ENCODE data around the gene CBFA2T3. TPM values are rescaled to one million over a fixed set of nuclear protein-coding genes. Genes with fewer than 3 reads are reported as not detected.

Gene CBFA2T3
- total RNA-seq, 1 donor from 2014 or later = 2.4 TPM

DNA sequence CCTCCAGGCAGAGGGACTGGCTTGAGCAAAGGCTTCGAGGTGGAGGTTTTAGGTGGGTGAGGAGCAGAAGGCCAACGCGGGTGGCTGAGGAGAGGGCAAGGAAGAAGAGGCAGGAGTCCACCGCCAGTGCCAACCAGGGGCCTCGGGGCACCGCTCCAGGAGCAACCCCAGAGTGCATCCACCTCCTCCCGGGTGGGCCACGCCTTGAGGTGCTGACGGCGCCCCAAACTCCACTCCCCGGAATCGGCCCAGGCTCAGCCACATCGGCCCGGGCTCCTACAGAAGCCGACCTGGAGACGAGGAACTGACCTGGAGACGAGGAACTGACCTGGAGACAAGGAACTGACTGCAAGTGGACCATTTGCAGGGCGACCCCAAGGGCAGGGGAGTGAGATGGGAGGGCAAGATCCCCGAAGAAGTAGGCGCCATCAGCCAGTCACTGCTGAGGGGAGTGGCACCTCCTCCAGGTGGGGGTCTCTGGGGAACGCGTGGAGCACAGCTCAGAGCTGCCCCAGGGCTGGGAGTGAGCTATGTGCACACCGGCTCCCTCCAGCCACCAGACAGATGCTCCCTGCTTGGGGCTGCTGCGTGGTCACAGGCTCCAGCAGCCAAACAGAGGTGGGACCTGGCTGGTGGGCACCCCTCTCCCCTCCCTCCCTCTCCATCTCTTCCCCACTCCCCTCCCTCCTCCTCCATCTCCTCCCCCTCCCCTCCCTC, 29.2 kb upstream of the CBFA2T3 start:
- TF ChIP-seq, protein P1, sequence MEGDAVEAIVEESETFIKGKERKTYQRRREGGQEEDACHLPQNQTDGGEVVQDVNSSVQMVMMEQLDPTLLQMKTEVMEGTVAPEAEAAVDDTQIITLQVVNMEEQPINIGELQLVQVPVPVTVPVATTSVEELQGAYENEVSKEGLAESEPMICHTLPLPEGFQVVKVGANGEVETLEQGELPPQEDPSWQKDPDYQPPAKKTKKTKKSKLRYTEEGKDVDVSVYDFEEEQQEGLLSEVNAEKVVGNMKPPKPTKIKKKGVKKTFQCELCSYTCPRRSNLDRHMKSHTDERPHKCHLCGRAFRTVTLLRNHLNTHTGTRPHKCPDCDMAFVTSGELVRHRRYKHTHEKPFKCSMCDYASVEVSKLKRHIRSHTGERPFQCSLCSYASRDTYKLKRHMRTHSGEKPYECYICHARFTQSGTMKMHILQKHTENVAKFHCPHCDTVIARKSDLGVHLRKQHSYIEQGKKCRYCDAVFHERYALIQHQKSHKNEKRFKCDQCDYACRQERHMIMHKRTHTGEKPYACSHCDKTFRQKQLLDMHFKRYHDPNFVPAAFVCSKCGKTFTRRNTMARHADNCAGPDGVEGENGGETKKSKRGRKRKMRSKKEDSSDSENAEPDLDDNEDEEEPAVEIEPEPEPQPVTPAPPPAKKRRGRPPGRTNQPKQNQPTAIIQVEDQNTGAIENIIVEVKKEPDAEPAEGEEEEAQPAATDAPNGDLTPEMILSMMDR (IDR thresholded peaks at IDR 0.05; ENCODE audit: insufficient read depth, low read depth, low read length) = no peak
- no peak for TF ChIP-seq EZH2 (IDR thresholded peaks at IDR 0.05; ENCODE audit: insufficient read depth, low read length)
- Histone ChIP-seq H4K20me1 (ENCODE audit: insufficient read depth, low read length) (no peaks in the 10 kb centered on the region), H3K4me3 (ENCODE audit: insufficient read depth, low read depth, low read length) (no peak overlapping the region), H3K27me3 (ENCODE audit: insufficient read depth, low read length) (no peaks in the 10 kb centered on the region), H2AFZ (ENCODE audit: low read depth, low read length) (no peak overlapping the region), H3K79me2 (ENCODE audit: insufficient read depth, low read length) (no peaks in the 10 kb centered on the region), H3K9me3 (ENCODE audit: insufficient read depth, low read depth, low read length) (no peaks in the 10 kb centered on the region), H3K4me2 (ENCODE audit: low read length) (no peak overlapping the region), H3K4me1 (ENCODE audit: insufficient read depth, low read length) (no peaks in the 10 kb centered on the region), H3K36me3 (ENCODE audit: insufficient read depth, low read length) (no peaks in the 10 kb centered on the region), H3K9ac (ENCODE audit: low read length) (no peak overlapping the region), H3K27ac (ENCODE audit: low read depth, low read length) (no peak overlapping the region)
- FAIRE-seq (no peak), DNase-seq (ENCODE audit: low read depth) (no peak)
- Mint-ChIP-seq H3K36me3 (ENCODE audit: low read depth, unreplicated experiment) (no peaks in the 10 kb centered on the region), H3K27ac (ENCODE audit: unreplicated experiment) (no peak overlapping the region), H3K4me1 (ENCODE audit: low read depth, unreplicated experiment) (no peaks in the 10 kb centered on the region), H3K4me3 (ENCODE audit: unreplicated experiment) (no peak overlapping the region), H3K9me3 (ENCODE audit: unreplicated experiment) (peaks cover 6% of the 10 kb centered on the region), H3K27me3 (ENCODE audit: low read depth, unreplicated experiment) (peaks cover 38% of the 10 kb centered on the region)

DNA sequence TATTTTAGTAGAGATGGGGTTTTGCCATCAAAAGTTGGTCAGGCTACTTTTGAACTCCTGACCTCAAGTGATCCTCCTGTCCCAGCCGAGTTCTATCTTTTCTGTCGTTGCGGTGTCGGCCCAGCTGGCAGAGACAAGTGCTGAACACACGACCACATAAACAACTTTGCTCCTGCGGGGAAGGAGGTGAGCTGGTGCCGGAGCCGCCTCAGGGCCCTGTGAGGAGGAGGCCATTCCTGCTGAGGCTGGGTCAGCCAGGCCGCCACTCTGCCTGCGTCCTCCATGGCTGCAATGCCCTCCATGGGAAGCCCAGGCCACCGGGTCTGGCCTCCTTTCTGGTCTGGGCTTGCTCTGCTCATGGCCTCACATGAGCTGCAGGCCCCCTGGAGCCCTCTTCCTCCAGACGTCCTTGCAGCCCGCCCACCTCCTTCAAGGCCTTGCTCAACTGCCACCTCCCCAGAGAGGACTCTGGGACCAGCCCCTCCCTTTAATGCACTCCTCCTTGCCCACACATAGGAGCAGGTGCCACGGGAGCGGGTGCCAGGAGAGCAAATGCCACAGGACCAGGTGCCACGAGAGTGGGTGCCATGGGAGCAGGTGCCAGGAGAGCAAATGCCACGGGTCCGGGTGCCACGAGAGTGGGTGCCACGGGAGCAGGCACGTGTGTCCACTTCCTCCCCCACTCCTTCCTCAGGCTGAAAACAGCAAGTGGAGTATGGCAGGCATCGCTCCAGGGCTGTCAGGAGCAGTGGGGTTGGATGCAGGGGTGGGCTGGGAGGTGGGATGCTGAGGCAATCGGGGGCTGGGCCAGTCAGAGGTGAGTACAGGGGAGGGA, 28.4 kb upstream of the CBFA2T3 start:
- Histone ChIP-seq H3K4me3 (ENCODE audit: insufficient read depth, low read depth, low read length) (no peak overlapping the region), H3K36me3 (ENCODE audit: insufficient read depth, low read length) (no peaks in the 10 kb centered on the region), H3K27me3 (ENCODE audit: insufficient read depth, low read length) (no peaks in the 10 kb centered on the region), H3K9me3 (ENCODE audit: insufficient read depth, low read depth, low read length) (no peaks in the 10 kb centered on the region), H4K20me1 (ENCODE audit: insufficient read depth, low read length) (no peaks in the 10 kb centered on the region), H3K9ac (ENCODE audit: low read length) (no peak overlapping the region), H3K79me2 (ENCODE audit: insufficient read depth, low read length) (no peaks in the 10 kb centered on the region), H3K27ac (ENCODE audit: low read depth, low read length) (no peak overlapping the region), H2AFZ (ENCODE audit: low read depth, low read length) (no peak overlapping the region), H3K4me2 (ENCODE audit: low read length) (no peak overlapping the region), H3K4me1 (ENCODE audit: insufficient read depth, low read length) (no peaks in the 10 kb centered on the region)
- TF ChIP-seq, protein P1 (IDR thresholded peaks at IDR 0.05; ENCODE audit: insufficient read depth, low read depth, low read length) = no peak
- no peak for TF ChIP-seq EZH2 (IDR thresholded peaks at IDR 0.05; ENCODE audit: insufficient read depth, low read length)
- FAIRE-seq = no peak
- Mint-ChIP-seq H3K4me1 (ENCODE audit: low read depth, unreplicated experiment) (no peaks in the 10 kb centered on the region), H3K27ac (ENCODE audit: unreplicated experiment) (no peak overlapping the region), H3K4me3 (ENCODE audit: unreplicated experiment) (no peak overlapping the region), H3K27me3 (ENCODE audit: low read depth, unreplicated experiment) (peaks cover 42% of the 10 kb centered on the region), H3K36me3 (ENCODE audit: low read depth, unreplicated experiment) (no peaks in the 10 kb centered on the region), H3K9me3 (ENCODE audit: unreplicated experiment) (peaks cover 11% of the 10 kb centered on the region)
- no peak for DNase-seq (ENCODE audit: low read depth)

Data from astrocyte (in vitro differentiated cells and primary cell).